ENCODE measurements around the gene PROKR1. TPM values are rescaled to one million over a fixed set of nuclear protein-coding genes. Genes with fewer than 3 reads are reported as not detected.

The PROKR1 gene
- total RNA-seq, 1 donor from 2014 or later, result 1.8 TPM

GRCh38 chr2:68690851-68691250, 47.5 kb downstream of the PROKR1 start:
- H3K4me2 ChIP-seq, result no peak overlapping the region
- H3K27me3 ChIP-seq, result no peaks in the 10 kb centered on the region
- no peak for TF ChIP-seq EZH2 (IDR thresholded peaks at IDR 0.05)
- TF ChIP-seq EZH2phosphoT487 (IDR thresholded peaks at IDR 0.05), result no peak
- no peak for TF ChIP-seq CTCF (IDR thresholded peaks at IDR 0.05)
- peaks cover 4% of the 10 kb centered on the region for H3K27me3 Mint-ChIP-seq (ENCODE audit: insufficient read depth, low read depth)
- H2AFZ ChIP-seq (replicated peaks), result no peak overlapping the region
- no peak overlapping the region for H3K4me3 Mint-ChIP-seq
- no peak overlapping the region for H3K27ac Mint-ChIP-seq
- H3K4me3 ChIP-seq, result no peak overlapping the region
- H4K20me1 ChIP-seq (ENCODE audit: low read depth), result no peaks in the 10 kb centered on the region
- H3K9ac ChIP-seq, result no peak overlapping the region
- no peak overlapping the region for H3K27ac ChIP-seq
- H3K79me2 ChIP-seq (ENCODE audit: low read depth), result no peaks in the 10 kb centered on the region
- H3K4me1 ChIP-seq, result peaks cover 13% of the 10 kb centered on the region
- H3K9me3 ChIP-seq (ENCODE audit: low read depth), result no peaks in the 10 kb centered on the region
- no peaks in the 10 kb centered on the region for H3K36me3 ChIP-seq
- peaks cover 23% of the 10 kb centered on the region for H3K4me1 Mint-ChIP-seq
- DNase-seq (ENCODE audit: low spot score), result no peak
- H3K36me3 Mint-ChIP-seq, result no peaks in the 10 kb centered on the region
- peaks cover 6% of the 10 kb centered on the region for H3F3A ChIP-seq (ENCODE audit: low read depth)
- H3K9me3 Mint-ChIP-seq, result no peaks in the 10 kb centered on the region

- peaks cover 23% of the 10 kb centered on the region for H3K4me1 Mint-ChIP-seq
Observed at GRCh38 chr2:68692511-68692910, 49.1 kb downstream of the PROKR1 start.

GRCh38 chr2:68693951-68694350, 50.6 kb downstream of the PROKR1 start:
- no peaks in the 10 kb centered on the region for H3K36me3 Mint-ChIP-seq
- H3K27me3 ChIP-seq, result no peaks in the 10 kb centered on the region
- no peak overlapping the region for H3K4me3 Mint-ChIP-seq
- H3K4me1 Mint-ChIP-seq, result peaks cover 23% of the 10 kb centered on the region
- no peak overlapping the region for H3K9ac ChIP-seq
- no peaks in the 10 kb centered on the region for H3K9me3 ChIP-seq (ENCODE audit: low read depth)
- no peak for DNase-seq (ENCODE audit: low spot score)
- TF ChIP-seq CTCF (IDR thresholded peaks at IDR 0.05) (no peak), EZH2phosphoT487 (IDR thresholded peaks at IDR 0.05) (no peak), EZH2 (IDR thresholded peaks at IDR 0.05) (no peak)
- no peak overlapping the region for H3K4me3 ChIP-seq
- H2AFZ ChIP-seq (replicated peaks), result no peak overlapping the region
- peaks cover 5% of the 10 kb centered on the region for H3K9me3 Mint-ChIP-seq
- H3K4me2 ChIP-seq, result no peak overlapping the region
- H3K79me2 ChIP-seq (ENCODE audit: low read depth), result no peaks in the 10 kb centered on the region
- H3K36me3 ChIP-seq, result no peaks in the 10 kb centered on the region
- H4K20me1 ChIP-seq (ENCODE audit: low read depth), result no peaks in the 10 kb centered on the region
- H3K4me1 ChIP-seq, result peaks cover 13% of the 10 kb centered on the region
- no peak overlapping the region for H3K27ac ChIP-seq
- peaks cover 6% of the 10 kb centered on the region for H3K27me3 Mint-ChIP-seq (ENCODE audit: insufficient read depth, low read depth)
- H3F3A ChIP-seq (ENCODE audit: low read depth), result peaks cover 6% of the 10 kb centered on the region
- H3K27ac Mint-ChIP-seq, result peak overlapping the region; percentile 58

More at GRCh38 chr2:68692511-68692910, 49.1 kb downstream of the PROKR1 start:
- Histone ChIP-seq H3K9me3 (ENCODE audit: low read depth) (no peaks in the 10 kb centered on the region), H3K4me3 (no peak overlapping the region), H3K79me2 (ENCODE audit: low read depth) (no peaks in the 10 kb centered on the region), H4K20me1 (ENCODE audit: low read depth) (no peaks in the 10 kb centered on the region), H3K27me3 (no peaks in the 10 kb centered on the region), H3K36me3 (no peaks in the 10 kb centered on the region), H3F3A (ENCODE audit: low read depth) (peaks cover 6% of the 10 kb centered on the region), H3K4me2 (no peak overlapping the region), H3K27ac (no peak overlapping the region), H3K9ac (no peak overlapping the region), H3K4me1 (peaks cover 13% of the 10 kb centered on the region), H2AFZ (replicated peaks) (no peak overlapping the region)
- Mint-ChIP-seq H3K9me3 (peaks cover 5% of the 10 kb centered on the region), H3K27ac (no peak overlapping the region), H3K27me3 (ENCODE audit: insufficient read depth, low read depth) (peaks cover 4% of the 10 kb centered on the region), H3K36me3 (no peaks in the 10 kb centered on the region), H3K4me3 (no peak overlapping the region)
- no peak for DNase-seq (ENCODE audit: low spot score)
- no peak for TF ChIP-seq EZH2 (IDR thresholded peaks at IDR 0.05)
- no peak for TF ChIP-seq CTCF (IDR thresholded peaks at IDR 0.05)
- TF ChIP-seq EZH2phosphoT487 (IDR thresholded peaks at IDR 0.05), result no peak
